H1 (cell line): ENCODE measurements around the gene BNC2.

Experiments
- ASH2L ChIP-seq: fragments of 200-600, 300-600 bp; sonication (generic); IDR thresholded peaks from one replicate; pipeline ENCODE4 v1.7.1; 2017; ENCODE audit warnings: low read length
- ATF3 ChIP-seq: IDR thresholded peaks from 2 replicates; pipeline ENCODE4 v1.6.1; 2011; ENCODE audit warnings: low read depth, mild to moderate bottlenecking, low read length; ENCODE audit not compliant: insufficient read depth
- BRCA1 ChIP-seq: IDR thresholded peaks from 2 replicates; pipeline ENCODE4 v1.6.1; 2012; ENCODE audit warnings: low read depth, low read length, improper control_type of control experiment
- CREB1 ChIP-seq: IDR thresholded peaks from 2 replicates; pipeline ENCODE4 v1.6.1; 2012; ENCODE audit warnings: inconsistent platforms
- GABPA ChIP-seq: IDR thresholded peaks from 2 replicates; pipeline ENCODE4 v1.6.1; 2011; ENCODE audit warnings: mild to moderate bottlenecking, low read length, moderate library complexity, borderline replicate concordance; ENCODE audit not compliant: insufficient read depth
- POLR2A ChIP-seq, 2 experiments: IDR thresholded peaks; 1 replicate in 1 of 2; 2 replicates in 1 of 2; pipeline ENCODE4 v1.6.1; 2011; ENCODE audit warnings: low read depth in 2 of 2, low read length in 2 of 2, mild to moderate bottlenecking in 2 of 2; ENCODE audit errors: control extremely low read depth in 1 of 2
- POLR2AphosphoS5 ChIP-seq: IDR thresholded peaks from 2 replicates; pipeline ENCODE4 v1.6.1; 2011; ENCODE audit warnings: low read depth, low read length
- RXRA ChIP-seq: IDR thresholded peaks from 2 replicates; pipeline ENCODE4 v1.6.1; 2011; ENCODE audit warnings: low read depth, mild to moderate bottlenecking, low read length, moderate library complexity; ENCODE audit not compliant: insufficient read depth
- SUZ12 ChIP-seq: fragments of 200-600 bp; sonication (generic); IDR thresholded peaks from 2 replicates; pipeline ENCODE4 v1.6.1; 2012; ENCODE audit warnings: mild to moderate bottlenecking, inconsistent platforms, low read length, moderate library complexity, mixed read lengths
- TAF1 ChIP-seq: IDR thresholded peaks from 2 replicates; pipeline ENCODE4 v1.6.1; 2011; ENCODE audit warnings: mild to moderate bottlenecking, low read depth, low read length
- TF ChIP-seq, protein P1 (sequence below), 3 experiments: IDR thresholded peaks; 1 replicate in 2 of 3; 2 replicates in 1 of 3; pipeline versions ENCODE4 v1.5.1 to v1.6.1; 2011; ENCODE audit warnings: low read length in 3 of 3, mild to moderate bottlenecking in 3 of 3, inconsistent platforms in 2 of 3, low read depth in 1 of 3, moderate library complexity in 1 of 3; ENCODE audit not compliant: insufficient read depth in 1 of 3; ENCODE audit errors: control extremely low read depth in 1 of 3
- TF ChIP-seq, protein P2 (sequence below): IDR thresholded peaks from 2 replicates; pipeline ENCODE4 v1.6.1; 2012; ENCODE audit warnings: inconsistent platforms

- no peak for TF ChIP-seq RXRA
- TF ChIP-seq, protein P1, sequence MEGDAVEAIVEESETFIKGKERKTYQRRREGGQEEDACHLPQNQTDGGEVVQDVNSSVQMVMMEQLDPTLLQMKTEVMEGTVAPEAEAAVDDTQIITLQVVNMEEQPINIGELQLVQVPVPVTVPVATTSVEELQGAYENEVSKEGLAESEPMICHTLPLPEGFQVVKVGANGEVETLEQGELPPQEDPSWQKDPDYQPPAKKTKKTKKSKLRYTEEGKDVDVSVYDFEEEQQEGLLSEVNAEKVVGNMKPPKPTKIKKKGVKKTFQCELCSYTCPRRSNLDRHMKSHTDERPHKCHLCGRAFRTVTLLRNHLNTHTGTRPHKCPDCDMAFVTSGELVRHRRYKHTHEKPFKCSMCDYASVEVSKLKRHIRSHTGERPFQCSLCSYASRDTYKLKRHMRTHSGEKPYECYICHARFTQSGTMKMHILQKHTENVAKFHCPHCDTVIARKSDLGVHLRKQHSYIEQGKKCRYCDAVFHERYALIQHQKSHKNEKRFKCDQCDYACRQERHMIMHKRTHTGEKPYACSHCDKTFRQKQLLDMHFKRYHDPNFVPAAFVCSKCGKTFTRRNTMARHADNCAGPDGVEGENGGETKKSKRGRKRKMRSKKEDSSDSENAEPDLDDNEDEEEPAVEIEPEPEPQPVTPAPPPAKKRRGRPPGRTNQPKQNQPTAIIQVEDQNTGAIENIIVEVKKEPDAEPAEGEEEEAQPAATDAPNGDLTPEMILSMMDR (IDR thresholded peaks at IDR 0.05; ENCODE audit: control extremely low read depth in 1 of 3, insufficient read depth in 1 of 3, low read depth in 1 of 3, low read length in 3 of 3), result no peak
- TF ChIP-seq ASH2L, result no peak
- TF ChIP-seq POLR2AphosphoS5, result no peak
- TF ChIP-seq CREB1, result no peak
- TF ChIP-seq ATF3, result no peak
- TF ChIP-seq SUZ12, result no peak
- no peak for TF ChIP-seq POLR2A (IDR thresholded peaks at IDR 0.05; ENCODE audit: control extremely low read depth in 1 of 2, low read depth in 2 of 2, low read length in 2 of 2)
- no peak for TF ChIP-seq GABPA
- TF ChIP-seq BRCA1, result no peak
- no peak for TF ChIP-seq TAF1
- TF ChIP-seq, protein P2, sequence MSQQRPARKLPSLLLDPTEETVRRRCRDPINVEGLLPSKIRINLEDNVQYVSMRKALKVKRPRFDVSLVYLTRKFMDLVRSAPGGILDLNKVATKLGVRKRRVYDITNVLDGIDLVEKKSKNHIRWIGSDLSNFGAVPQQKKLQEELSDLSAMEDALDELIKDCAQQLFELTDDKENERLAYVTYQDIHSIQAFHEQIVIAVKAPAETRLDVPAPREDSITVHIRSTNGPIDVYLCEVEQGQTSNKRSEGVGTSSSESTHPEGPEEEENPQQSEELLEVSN, result no peak
Observed at GRCh38 chr9:16419124-16419523, 451.3 kb downstream of the BNC2 start.
